H1 (cell line): ENCODE data around the gene BTBD18. TPM values are rescaled to one million over a fixed set of nuclear protein-coding genes. Genes with fewer than 3 reads are reported as not detected.

Source experiments
- CTCF ChIA-PET: fragments of 300-600 bp; sonication (Branson Sonifier 250); formaldehyde crosslinking; loops from one replicate; lab custom pipeline; 2021; ENCODE audit not compliant: partially characterized antibody; lab: Charles Lee
- POLR2A ChIA-PET: fragments of 300-600 bp; sonication (Branson Sonifier 250); formaldehyde crosslinking; loops from one replicate; lab custom pipeline; 2021; ENCODE audit warnings: inconsistent platforms; ENCODE audit not compliant: partially characterized antibody; lab: Charles Lee
- DNase-seq, 2 experiments: peaks; one replicate each; pipeline versions ENCODE4 v3.0.0 to v3.0.0-alpha.2; 2010 to 2022; ENCODE audit warnings: low spot score in 2 of 2, low read depth in 1 of 2, mixed read lengths in 1 of 2
- FAIRE-seq: peaks from 2 replicates; lab custom pipeline; 2011; peaks lifted over from hg19 to GRCh38; lab: Jason Lieb, UNC
- H2AFZ ChIP-seq: 2 replicates; pipeline ENCODE4 v1.8.1; 2012; ENCODE audit warnings: low read length, inconsistent platforms
- H2AK5ac ChIP-seq: 2 replicates; pipeline ENCODE4 v1.6.1; 2013; ENCODE audit warnings: low read depth, low read length
- H2BK120ac ChIP-seq: replicated peaks from 2 replicates; pipeline ENCODE3; 2013; ENCODE audit warnings: low read depth, low read length, inconsistent platforms
- H2BK12ac ChIP-seq: 2 replicates; pipeline ENCODE4 v1.6.1; 2013; ENCODE audit warnings: low read depth, low read length
- H2BK15ac ChIP-seq: 2 replicates; pipeline ENCODE4 v1.6.1; 2013; ENCODE audit warnings: low read length
- H2BK20ac ChIP-seq: 2 replicates; pipeline ENCODE4 v1.6.1; 2013; ENCODE audit warnings: low read length
- H2BK5ac ChIP-seq: 2 replicates; pipeline ENCODE4 v1.6.1; 2013; ENCODE audit warnings: low read depth, low read length
- H3K14ac ChIP-seq: 2 replicates; pipeline ENCODE4 v1.6.1; 2013; ENCODE audit warnings: inconsistent platforms; ENCODE audit not compliant: insufficient read length
- H3K18ac ChIP-seq: 2 replicates; pipeline ENCODE4 v1.6.1; 2013; ENCODE audit warnings: low read length; ENCODE audit errors: extremely low read depth
- H3K23ac ChIP-seq: 2 replicates; pipeline ENCODE4 v1.6.1; 2013; ENCODE audit warnings: inconsistent platforms; ENCODE audit not compliant: insufficient read length
- H3K23me2 ChIP-seq: 2 replicates; pipeline ENCODE4 v1.6.1; 2013; ENCODE audit warnings: low read depth, low read length
- H3K27ac ChIP-seq: 2 replicates; pipeline ENCODE4 v1.6.1; 2011; ENCODE audit warnings: low read depth, low read length, inconsistent platforms
- H3K27me3 ChIP-seq, 4 experiments: replicated peaks in 1 of 4; 1 replicate in 1 of 4; 2 replicates in 3 of 4; pipeline versions ENCODE4 v1.6.1 to v1.8.1; 2011 to 2013; ENCODE audit warnings: low read length in 3 of 4, mild to moderate bottlenecking in 3 of 4, inconsistent platforms in 2 of 4, mixed read lengths in 2 of 4, moderate library complexity in 1 of 4; ENCODE audit not compliant: control insufficient read depth in 3 of 4, insufficient read depth in 3 of 4; ENCODE audit errors: extremely low read depth in 1 of 4
- H3K36me3 ChIP-seq, 4 experiments: 2 replicates each; pipeline versions ENCODE4 v1.6.1 to v1.8.1; 2011 to 2013; ENCODE audit warnings: mild to moderate bottlenecking in 4 of 4, low read length in 3 of 4, moderate library complexity in 2 of 4, control low read depth in 1 of 4, inconsistent platforms in 1 of 4; ENCODE audit not compliant: insufficient read depth in 4 of 4, control insufficient read depth in 2 of 4
- H3K4ac ChIP-seq: replicated peaks from 2 replicates; pipeline ENCODE3; 2013; ENCODE audit warnings: low read length, low read depth, mixed read lengths, inconsistent platforms; ENCODE audit not compliant: insufficient read length
- H3K4me1 ChIP-seq, 4 experiments: replicated peaks in 1 of 4; 1 replicate in 1 of 4; 2 replicates in 3 of 4; pipeline versions ENCODE4 v1.6.1 to v1.8.1; 2011 to 2013; ENCODE audit warnings: low read length in 3 of 4, inconsistent platforms in 2 of 4, mixed read lengths in 1 of 4; ENCODE audit not compliant: insufficient read depth in 4 of 4, control insufficient read depth in 3 of 4
- H3K4me2 ChIP-seq, 2 experiments: 2 replicates each; pipeline versions ENCODE4 v1.6.1 to v1.8.1; 2011 to 2013; ENCODE audit warnings: low read depth in 2 of 2, low read length in 2 of 2, control low read depth in 1 of 2, inconsistent platforms in 1 of 2, mild to moderate bottlenecking in 1 of 2; ENCODE audit not compliant: insufficient read depth in 1 of 2
- H3K4me3 ChIP-seq, 4 experiments: fragments of 200-600, 300-600 bp in 1 of 4; sonication (generic), shearing (Covaris generic), sonication (Bioruptor Twin) in 1 of 4; 2 replicates each; pipeline versions ENCODE4 v1.5.1 to v1.8.1; 2011 to 2016; ENCODE audit warnings: low read length in 4 of 4, low read depth in 3 of 4, control low read depth in 2 of 4, inconsistent platforms in 2 of 4, mild to moderate bottlenecking in 2 of 4, mixed read lengths in 1 of 4, moderate library complexity in 1 of 4; ENCODE audit not compliant: insufficient read depth in 2 of 4; ENCODE audit errors: extremely low read depth in 1 of 4
- H3K56ac ChIP-seq: replicated peaks from 2 replicates; pipeline ENCODE3; 2013; ENCODE audit warnings: low read depth, mild to moderate bottlenecking, mixed read lengths, low read length, inconsistent platforms; ENCODE audit not compliant: insufficient read length
- H3K79me1 ChIP-seq: 2 replicates; pipeline ENCODE4 v1.6.1; 2013; ENCODE audit warnings: low read depth, low read length, control low read depth
- H3K79me2 ChIP-seq, 2 experiments: 2 replicates each; pipeline versions ENCODE4 v1.6.1 to v1.8.1; 2012 to 2013; ENCODE audit warnings: low read length in 2 of 2, mild to moderate bottlenecking in 2 of 2, inconsistent platforms in 1 of 2; ENCODE audit not compliant: insufficient read depth in 2 of 2, control insufficient read depth in 1 of 2
- H3K9ac ChIP-seq, 4 experiments: replicated peaks in 1 of 4; 1 replicate in 1 of 4; 2 replicates in 3 of 4; pipeline versions ENCODE4 v1.6.1 to v1.8.1; 2011 to 2013; ENCODE audit warnings: low read depth in 3 of 4, low read length in 3 of 4, control low read depth in 2 of 4, mild to moderate bottlenecking in 2 of 4, moderate library complexity in 2 of 4, inconsistent platforms in 1 of 4; ENCODE audit errors: extremely low read depth in 1 of 4
- H3K9me3 ChIP-seq, 2 experiments: 2 replicates each; pipeline versions ENCODE4 v1.6.1 to v1.8.1; 2012 to 2013; ENCODE audit warnings: mild to moderate bottlenecking in 2 of 2, moderate library complexity in 2 of 2, control low read depth in 1 of 2, inconsistent platforms in 1 of 2, low read depth in 1 of 2, low read length in 1 of 2, mixed read lengths in 1 of 2; ENCODE audit not compliant: insufficient read depth in 2 of 2
- H4K20me1 ChIP-seq, 2 experiments: replicated peaks in 1 of 2; 2 replicates each; pipeline versions ENCODE3 to v1.8.1; 2011 to 2013; ENCODE audit warnings: inconsistent platforms in 2 of 2, low read length in 2 of 2, mild to moderate bottlenecking in 1 of 2; ENCODE audit not compliant: insufficient read depth in 2 of 2, control insufficient read depth in 1 of 2
- H4K5ac ChIP-seq: 2 replicates; pipeline ENCODE4 v1.6.1; 2013; ENCODE audit warnings: low read length, low read depth, mixed read lengths, inconsistent platforms; ENCODE audit not compliant: insufficient read length
- H4K8ac ChIP-seq: 2 replicates; pipeline ENCODE4 v1.8.0; 2013; ENCODE audit warnings: mild to moderate bottlenecking, moderate library complexity, low read length, inconsistent platforms; ENCODE audit not compliant: insufficient read depth; ENCODE audit errors: extremely low read depth
- H4K91ac ChIP-seq: replicated peaks from 2 replicates; pipeline ENCODE3; 2013; ENCODE audit warnings: low read length, mixed read lengths, inconsistent platforms; ENCODE audit not compliant: insufficient read length
- ATF3 ChIP-seq: IDR thresholded peaks from 2 replicates; pipeline ENCODE4 v1.6.1; 2011; ENCODE audit warnings: low read depth, mild to moderate bottlenecking, low read length; ENCODE audit not compliant: insufficient read depth
- BACH1 ChIP-seq: IDR thresholded peaks from 2 replicates; pipeline ENCODE4 v1.6.1; 2012; ENCODE audit warnings: low read length, improper control_type of control experiment
- CEBPB ChIP-seq: IDR thresholded peaks from 2 replicates; pipeline ENCODE4 v1.6.1; 2012; ENCODE audit warnings: low read depth, low read length
- CHD1 ChIP-seq: IDR thresholded peaks from 2 replicates; pipeline ENCODE4 v1.6.1; 2012; ENCODE audit warnings: low read depth, low read length, improper control_type of control experiment
- E2F6 ChIP-seq: IDR thresholded peaks from 2 replicates; pipeline ENCODE4 v1.6.1; 2012; ENCODE audit warnings: inconsistent platforms
- GABPA ChIP-seq: IDR thresholded peaks from 2 replicates; pipeline ENCODE4 v1.6.1; 2011; ENCODE audit warnings: mild to moderate bottlenecking, low read length, moderate library complexity, borderline replicate concordance; ENCODE audit not compliant: insufficient read depth
- GTF2F1 ChIP-seq: IDR thresholded peaks from 2 replicates; pipeline ENCODE4 v1.6.1; 2012; ENCODE audit warnings: low read depth, low read length, improper control_type of control experiment, borderline replicate concordance
- HDAC2 ChIP-seq, 2 experiments: fragments of 300-600 bp in 1 of 2; sonication (generic) in 1 of 2; IDR thresholded peaks; 2 replicates each; pipeline ENCODE4 v1.6.1; 2011 to 2012; ENCODE audit warnings: low read depth in 2 of 2, low read length in 2 of 2, mild to moderate bottlenecking in 2 of 2, moderate library complexity in 2 of 2, borderline replicate concordance in 1 of 2, inconsistent platforms in 1 of 2
- KDM1A ChIP-seq: fragments of 200-600, 300-600 bp; sonication (generic); IDR thresholded peaks from 2 replicates; pipeline ENCODE4 v1.7.1; 2016; ENCODE audit warnings: mild to moderate bottlenecking, low read length, borderline replicate concordance
- PHF8 ChIP-seq: fragments of 200-600 bp; sonication (generic); conservative IDR thresholded peaks from 2 replicates; pipeline ENCODE4 v1.7.1; 2012; ENCODE audit warnings: low read depth, mild to moderate bottlenecking, inconsistent platforms, low read length, moderate library complexity
- SP1 ChIP-seq: IDR thresholded peaks from 2 replicates; pipeline ENCODE4 v1.6.1; 2011; ENCODE audit warnings: low read depth, low read length
- TCF12 ChIP-seq: IDR thresholded peaks from 2 replicates; pipeline ENCODE4 v1.6.1; 2011; ENCODE audit warnings: low read depth, mild to moderate bottlenecking, low read length
- polyA plus RNA-seq, 7 experiments: library from polyadenylated mRNA; depleted of rRNA in 3 of 7; stranded (reverse) in 5 of 7; unstranded in 2 of 7; fragments of >200 nt in 5 of 7; fragments of 200-250 nt in 2 of 7; gene quantifications; 1 replicate in 5 of 7; 2 replicates in 1 of 7; 4 replicates in 1 of 7; pipeline versions ENCODE4 v1.2.1 to v1.2.3, GENCODE V29; 2011 to 2013; ENCODE audit warnings: missing spikeins in 2 of 7, mixed read lengths in 2 of 7
- total RNA-seq: library from RNA; stranded (reverse); fragmentation: NEBNext Ultra II Directional; extraction: Animal tissue kit (Norgen Biotek cat#: 25700); gene quantifications from 2 replicates; pipeline ENCODE4 v1.2.1, GENCODE V29; 2021

BTBD18 gene
- total and polyA plus RNA-seq, 2 of the 8 experiments (the other 6 are each of a cell fraction or from before 2014, with no cell fraction given), result 0.03 TPM; not detected in 1

DNA sequence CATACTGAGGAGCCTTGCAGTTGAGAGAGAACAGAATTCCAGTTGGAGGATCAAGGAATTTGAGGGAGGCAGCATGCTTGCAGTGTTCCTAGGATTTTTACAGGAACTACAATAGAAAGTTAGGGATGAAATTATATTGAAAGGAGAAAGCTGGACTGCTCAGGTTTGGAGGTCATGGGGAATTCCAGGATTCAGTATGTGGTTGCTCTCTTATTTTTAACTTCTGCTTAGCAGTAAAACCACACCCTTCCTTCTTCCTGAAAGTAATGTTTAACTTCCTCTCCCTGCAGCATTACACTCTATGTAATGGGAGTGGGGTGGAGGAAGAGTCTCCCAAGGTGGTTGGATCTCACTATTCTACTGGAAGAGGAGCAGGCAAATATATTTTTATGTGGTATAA is 41.3 kb upstream of the BTBD18 start:
- Histone ChIP-seq H3K4me1 (peaks cover 0 to 5% (median 3%) of the 10 kb centered on the region in 4 experiments; a peak in 3 of 7 replicates), H3K9ac (no peak overlapping the region), H3K23me2 (no peaks in the 10 kb centered on the region), H3K27ac (no peak overlapping the region), H3K4ac (no peak overlapping the region), H3K14ac (no peak overlapping the region), H2AFZ (no peak overlapping the region), H4K20me1 (peaks cover 3 to 5% of the 10 kb centered on the region in 2 experiments), H3K4me2 (no peak overlapping the region), H3K18ac (no peak overlapping the region), H2BK5ac (no peak overlapping the region), H3K27me3 (no peaks in the 10 kb centered on the region), H4K91ac (no peak overlapping the region), H3K56ac (no peak overlapping the region), H3K9me3 (no peaks in the 10 kb centered on the region), H2AK5ac (no peak overlapping the region), H4K5ac (no peak overlapping the region), H3K79me2 (peaks cover 3 to 78% of the 10 kb centered on the region in 2 experiments; a peak in 3 of 4 replicates), H3K36me3 (peaks cover 12 to 33% (median 23%) of the 10 kb centered on the region in 4 experiments), H3K23ac (no peak overlapping the region), H2BK15ac (no peak overlapping the region), H2BK120ac (no peak overlapping the region), H3K4me3 (no peak overlapping the region), H2BK12ac (no peak overlapping the region), H4K8ac (no peak overlapping the region), H2BK20ac (no peak overlapping the region), H3K79me1 (peaks cover 10% of the 10 kb centered on the region)
- CTCF ChIA-PET, result interaction anchor here (1.3 to 1.8 kb wide), 2 partner anchors 8 to 34 kb away, joined by 3 to 4 read pairs; no protein-coding TSS in a partner anchor
- no peak for DNase-seq
- POLR2A ChIA-PET, result interaction anchor here (1.3 to 3.0 kb wide), 4 partner anchors 12 to 31 kb away, joined by 8 to 14 read pairs (median 10); partner anchors contain the start of gene CTNND1
- no peak for FAIRE-seq
- no peak for TF ChIP-seq E2F6
- TF ChIP-seq KDM1A, result no peak
- no peak for TF ChIP-seq CEBPB
- no peak for TF ChIP-seq HDAC2 (IDR thresholded peaks at IDR 0.05; ENCODE audit: borderline replicate concordance in 1 of 2, low read depth in 2 of 2, low read length in 2 of 2)
- TF ChIP-seq BACH1, result no peak
- no peak for TF ChIP-seq GTF2F1
- TF ChIP-seq SP1, result no peak
- no peak for TF ChIP-seq TCF12
- TF ChIP-seq ATF3, result no peak
- no peak for TF ChIP-seq GABPA
- no peak for TF ChIP-seq PHF8
- TF ChIP-seq CHD1, result no peak
